ENCODE measurements around the gene SLC30A3.

SLC30A3 gene

GRCh38 chr2:27206346-27206745 lies 56.5 kb downstream of the SLC30A3 start:
- no peak for DNase-seq

GRCh38 chr2:27205206-27205605 lies 57.6 kb downstream of the SLC30A3 start:
- no peak for DNase-seq

GRCh38 chr2:27204566-27204965 lies 58.3 kb downstream of the SLC30A3 start:
- no peak for DNase-seq

- no peak for DNase-seq
Observed at GRCh38 chr2:27203741-27204140, 59.1 kb downstream of the SLC30A3 start.
